Measurements from ENCODE around the gene EIF4H. TPM values are rescaled to one million over a fixed set of nuclear protein-coding genes. Genes with fewer than 3 reads are reported as not detected.

The EIF4H gene
- total and polyA plus RNA-seq, 12 donors: 76.2 to 239 (median 191) TPM

GRCh38 chr7:74240482-74240881, 66.3 kb downstream of the EIF4H start:
- intact Hi-C loops (cut with DNase I): no loop called here
- no peak overlapping the region for H3K4me3 ChIP-seq
- DNase-seq (no peak), ATAC-seq (no peak)
- peaks cover 0 to 10% (median 0%) of the 10 kb centered on the region in 9 donors for H3K4me1 ChIP-seq
- no peaks in the 10 kb centered on the region for H3K9me3 ChIP-seq
- H3K27me3 ChIP-seq: no peaks in the 10 kb centered on the region
- WGBS, 2 donors: 94 to 97% methylated on average over 4 of the region's 4 CpGs
- no peak for TF ChIP-seq CTCF (IDR thresholded peaks at IDR 0.05)
- no peak overlapping the region for H3K27ac ChIP-seq
- H3K36me3 ChIP-seq: peaks cover 0 to 100% (median 29%) of the 10 kb centered on the region in 9 donors

GRCh38 chr7:74242122-74242443, 67.9 kb downstream of the EIF4H start:
- WGBS, 2 donors: 76 to 82% methylated on average over 6 of the region's 6 CpGs
- Histone ChIP-seq H3K9me3 (no peaks in the 10 kb centered on the region), H3K4me1 (peaks cover 0 to 10% (median 0%) of the 10 kb centered on the region in 9 donors), H3K27ac (peak overlapping the region in 1 of 10 donors; percentile 15), H3K27me3 (no peaks in the 10 kb centered on the region), H3K4me3 (no peak overlapping the region), H3K36me3 (peaks cover 0 to 100% (median 29%) of the 10 kb centered on the region in 9 donors)
- intact Hi-C loops (cut with DNase I): no loop called here
- TF ChIP-seq CTCF (IDR thresholded peaks at IDR 0.05): no peak
- ATAC-seq (no peak), DNase-seq (no peak)

DNA sequence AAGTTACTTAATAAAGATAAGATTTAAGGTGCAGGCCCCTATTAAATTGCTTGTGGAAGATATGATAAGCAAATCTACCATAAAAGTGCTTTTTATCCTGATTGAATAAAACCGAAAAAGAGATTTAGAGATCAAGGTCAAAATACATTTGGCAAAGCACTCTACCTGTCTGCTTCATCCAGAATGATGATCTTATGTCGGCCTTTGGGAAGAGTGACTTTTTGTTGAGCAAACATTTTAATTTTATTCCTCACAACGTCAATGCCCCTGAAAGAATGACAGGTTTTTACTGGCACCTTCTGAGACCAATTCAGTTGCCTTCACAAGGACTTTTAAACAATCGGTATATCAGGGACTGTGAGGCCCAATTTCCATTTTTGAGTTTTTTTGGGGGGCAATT, 72.3 kb downstream of the EIF4H start:
- intact Hi-C loops (cut with DNase I): no loop called here
- Histone ChIP-seq H3K27me3 (no peaks in the 10 kb centered on the region), H3K4me1 (peaks cover 0 to 10% (median 0%) of the 10 kb centered on the region in 9 donors), H3K27ac (no peak overlapping the region), H3K4me3 (no peak overlapping the region), H3K36me3 (peaks cover 0 to 100% (median 21%) of the 10 kb centered on the region in 9 donors), H3K9me3 (no peaks in the 10 kb centered on the region)
- no peak for TF ChIP-seq CTCF (IDR thresholded peaks at IDR 0.05)
- DNase-seq (no peak), ATAC-seq (no peak)
- 83 to 85% methylated on average over 4 of the region's 4 CpGs for WGBS, 2 donors

Small RNA genes lying within 50 kb of the gene (microRNA-seq; reads per million reads assigned to microRNA genes)
- gene MIR590: 585 to 1,006 reads per million in 2 donors

Other genes starting within 250 kb of the EIF4H start
- gene ELN, start 146.2 kb upstream of the EIF4H start, total RNA-seq: 10 to 100 TPM; 14.2 to 65.0 (median 22.0) TPM
- gene ELN, start 146.2 kb upstream of the EIF4H start, polyA plus RNA-seq: 10 to 100 TPM; 65.8 to 99.8 TPM
- 10 to 100 TPM in 5 of 10 donors, 1 to 10 TPM in 5; 6.1 to 17.3 (median 9.9) TPM for gene LIMK1, start 90.6 kb upstream of the EIF4H start, total RNA-seq
- 1 to 10 TPM; 5.0 to 6.6 TPM for gene LIMK1, start 90.6 kb upstream of the EIF4H start, polyA plus RNA-seq
- 1 to 10 TPM in 9 of 10 donors, under 1 TPM in 1; 0.93 to 9.3 (median 1.6) TPM for gene LAT2, start 35.6 kb downstream of the EIF4H start, total RNA-seq
- gene LAT2, start 35.6 kb downstream of the EIF4H start, polyA plus RNA-seq: 1 to 10 TPM; 2.9 to 3.3 TPM
- gene RFC2, start 80.0 kb downstream of the EIF4H start, total RNA-seq: 10 to 100 TPM in 8 of 10 donors, 1 to 10 TPM in 2; 7.0 to 13.1 (median 10.7) TPM
- gene RFC2, start 80.0 kb downstream of the EIF4H start, polyA plus RNA-seq: 10 to 100 TPM in 1 of 2 donors, 1 to 10 TPM in 1; 8.0 to 18.5 TPM
- 10 to 100 TPM in 1 of 10 donors, 1 to 10 TPM in 9; 5.1 to 11.3 (median 7.0) TPM for gene CLIP2, start 115.1 kb downstream of the EIF4H start, total RNA-seq
- gene CLIP2, start 115.1 kb downstream of the EIF4H start, polyA plus RNA-seq: 1 to 10 TPM; 4.5 to 6.1 TPM